ENCODE data around the gene DNM3. TPM values are rescaled to one million over a fixed set of nuclear protein-coding genes. Genes with fewer than 3 reads are reported as not detected.

DNM3 gene
- total RNA-seq, 1 donor from 2014 or later = 4.7 TPM

DNA sequence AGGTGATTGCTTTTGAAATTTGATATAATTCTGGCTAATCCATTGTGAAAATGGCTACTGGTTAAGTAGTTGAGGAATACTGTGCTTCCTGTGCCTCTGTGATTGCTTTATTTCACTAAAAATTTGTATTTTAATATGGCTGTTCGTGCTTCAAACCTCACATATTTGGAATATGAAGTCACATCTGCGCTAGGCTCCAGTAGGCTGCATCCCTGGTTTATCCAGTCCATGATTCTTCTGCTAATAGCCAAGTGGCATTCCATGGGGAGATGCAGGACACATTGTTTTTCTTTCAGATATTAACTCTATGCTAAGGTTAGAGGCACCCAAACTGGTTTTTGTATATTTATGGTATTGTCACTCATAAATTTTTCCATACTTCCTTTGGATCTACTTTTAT is 25.9 kb downstream of the DNM3 start:
- Histone ChIP-seq H3K36me3 (ENCODE audit: insufficient read depth, low read length) (no peaks in the 10 kb centered on the region), H3K4me2 (ENCODE audit: low read length) (no peak overlapping the region), H3K79me2 (ENCODE audit: insufficient read depth, low read length) (no peaks in the 10 kb centered on the region), H3K9ac (ENCODE audit: low read length) (no peak overlapping the region), H3K4me1 (ENCODE audit: insufficient read depth, low read length) (no peaks in the 10 kb centered on the region), H4K20me1 (ENCODE audit: insufficient read depth, low read length) (no peaks in the 10 kb centered on the region), H3K27ac (ENCODE audit: low read depth, low read length) (no peak overlapping the region), H2AFZ (ENCODE audit: low read depth, low read length) (no peak overlapping the region), H3K27me3 (ENCODE audit: insufficient read depth, low read length) (no peaks in the 10 kb centered on the region), H3K9me3 (ENCODE audit: insufficient read depth, low read depth, low read length) (no peaks in the 10 kb centered on the region), H3K4me3 (ENCODE audit: insufficient read depth, low read depth, low read length) (no peak overlapping the region)
- no peak for FAIRE-seq
- DNase-seq (ENCODE audit: low read depth) = no peak
- H3K36me3 Mint-ChIP-seq (ENCODE audit: low read depth, unreplicated experiment) = no peaks in the 10 kb centered on the region
- H3K27ac Mint-ChIP-seq (ENCODE audit: unreplicated experiment) = no peak overlapping the region
- H3K9me3 Mint-ChIP-seq (ENCODE audit: unreplicated experiment) = no peaks in the 10 kb centered on the region
- H3K27me3 Mint-ChIP-seq (ENCODE audit: low read depth, unreplicated experiment) = no peaks in the 10 kb centered on the region
- H3K4me3 Mint-ChIP-seq (ENCODE audit: unreplicated experiment) = no peak overlapping the region
- H3K4me1 Mint-ChIP-seq (ENCODE audit: low read depth, unreplicated experiment) = peaks cover 13% of the 10 kb centered on the region
- no peak for TF ChIP-seq EZH2 (IDR thresholded peaks at IDR 0.05; ENCODE audit: insufficient read depth, low read length)
- TF ChIP-seq, protein P1, sequence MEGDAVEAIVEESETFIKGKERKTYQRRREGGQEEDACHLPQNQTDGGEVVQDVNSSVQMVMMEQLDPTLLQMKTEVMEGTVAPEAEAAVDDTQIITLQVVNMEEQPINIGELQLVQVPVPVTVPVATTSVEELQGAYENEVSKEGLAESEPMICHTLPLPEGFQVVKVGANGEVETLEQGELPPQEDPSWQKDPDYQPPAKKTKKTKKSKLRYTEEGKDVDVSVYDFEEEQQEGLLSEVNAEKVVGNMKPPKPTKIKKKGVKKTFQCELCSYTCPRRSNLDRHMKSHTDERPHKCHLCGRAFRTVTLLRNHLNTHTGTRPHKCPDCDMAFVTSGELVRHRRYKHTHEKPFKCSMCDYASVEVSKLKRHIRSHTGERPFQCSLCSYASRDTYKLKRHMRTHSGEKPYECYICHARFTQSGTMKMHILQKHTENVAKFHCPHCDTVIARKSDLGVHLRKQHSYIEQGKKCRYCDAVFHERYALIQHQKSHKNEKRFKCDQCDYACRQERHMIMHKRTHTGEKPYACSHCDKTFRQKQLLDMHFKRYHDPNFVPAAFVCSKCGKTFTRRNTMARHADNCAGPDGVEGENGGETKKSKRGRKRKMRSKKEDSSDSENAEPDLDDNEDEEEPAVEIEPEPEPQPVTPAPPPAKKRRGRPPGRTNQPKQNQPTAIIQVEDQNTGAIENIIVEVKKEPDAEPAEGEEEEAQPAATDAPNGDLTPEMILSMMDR (IDR thresholded peaks at IDR 0.05; ENCODE audit: insufficient read depth, low read depth, low read length) = no peak

DNA sequence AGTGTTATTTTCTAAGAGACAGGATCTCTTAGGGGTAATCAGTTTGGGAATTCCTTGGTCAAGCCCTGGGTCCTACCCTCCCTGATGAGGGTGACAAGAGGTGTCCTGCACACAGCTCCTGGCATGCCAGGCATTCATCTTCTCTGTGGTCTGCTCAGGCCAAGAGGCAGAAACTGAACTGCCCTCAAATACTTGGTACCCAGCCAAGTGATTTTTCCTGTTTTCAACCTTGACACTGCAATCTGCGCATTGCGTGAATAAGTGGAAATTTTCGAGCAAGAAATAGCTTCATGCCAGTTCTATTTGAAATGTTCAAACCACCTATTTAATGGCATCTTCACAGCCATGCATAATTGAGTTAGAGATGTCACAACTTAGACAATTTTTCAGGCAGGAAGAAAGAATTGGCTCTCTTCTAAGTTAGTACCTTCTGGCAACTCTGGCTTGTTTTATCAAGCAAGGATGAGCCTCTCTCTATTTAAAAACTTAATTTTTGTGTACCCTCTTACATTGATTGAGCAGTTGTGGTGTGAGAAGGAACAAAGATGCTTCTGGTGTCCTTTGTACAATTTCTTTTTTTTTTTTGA is 27.0 kb downstream of the DNM3 start:
- Histone ChIP-seq H3K27ac (ENCODE audit: low read depth, low read length) (no peak overlapping the region), H3K9ac (ENCODE audit: low read length) (no peak overlapping the region), H3K9me3 (ENCODE audit: insufficient read depth, low read depth, low read length) (no peaks in the 10 kb centered on the region), H3K4me2 (ENCODE audit: low read length) (no peak overlapping the region), H3K79me2 (ENCODE audit: insufficient read depth, low read length) (no peaks in the 10 kb centered on the region), H3K27me3 (ENCODE audit: insufficient read depth, low read length) (no peaks in the 10 kb centered on the region), H3K4me3 (ENCODE audit: insufficient read depth, low read depth, low read length) (no peak overlapping the region), H2AFZ (ENCODE audit: low read depth, low read length) (no peak overlapping the region), H3K4me1 (ENCODE audit: insufficient read depth, low read length) (no peaks in the 10 kb centered on the region), H4K20me1 (ENCODE audit: insufficient read depth, low read length) (no peaks in the 10 kb centered on the region), H3K36me3 (ENCODE audit: insufficient read depth, low read length) (no peaks in the 10 kb centered on the region)
- Mint-ChIP-seq H3K27ac (ENCODE audit: unreplicated experiment) (no peak overlapping the region), H3K27me3 (ENCODE audit: low read depth, unreplicated experiment) (no peaks in the 10 kb centered on the region), H3K36me3 (ENCODE audit: low read depth, unreplicated experiment) (no peaks in the 10 kb centered on the region), H3K4me1 (ENCODE audit: low read depth, unreplicated experiment) (peaks cover 13% of the 10 kb centered on the region), H3K9me3 (ENCODE audit: unreplicated experiment) (no peaks in the 10 kb centered on the region), H3K4me3 (ENCODE audit: unreplicated experiment) (no peak overlapping the region)
- DNase-seq (ENCODE audit: low read depth) (peak; percentile 24), FAIRE-seq (no peak)
- TF ChIP-seq, protein P1 (IDR thresholded peaks at IDR 0.05; ENCODE audit: insufficient read depth, low read depth, low read length) = no peak
- TF ChIP-seq EZH2 (IDR thresholded peaks at IDR 0.05; ENCODE audit: insufficient read depth, low read length) = no peak

DNA sequence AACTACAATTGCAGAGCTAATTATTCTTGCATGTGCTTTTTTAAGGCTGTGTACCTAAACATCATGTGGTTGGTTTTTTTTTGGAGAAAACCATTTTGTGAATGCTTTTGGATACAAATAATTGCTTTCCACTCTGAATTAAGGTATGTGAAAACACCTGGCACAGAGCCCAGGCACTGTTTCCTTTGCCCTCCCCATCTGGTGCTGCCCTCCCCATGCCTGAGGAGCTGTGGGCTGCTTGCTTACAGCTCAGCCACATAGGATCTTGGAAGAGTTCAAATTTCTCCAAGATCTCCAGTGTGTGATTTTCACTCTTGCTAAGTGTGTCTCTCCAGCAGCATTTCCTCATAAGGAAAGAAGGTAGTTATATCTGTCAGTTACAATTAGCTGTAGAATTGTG is 27.8 kb downstream of the DNM3 start:
- Mint-ChIP-seq H3K4me3 (ENCODE audit: unreplicated experiment) (no peak overlapping the region), H3K4me1 (ENCODE audit: low read depth, unreplicated experiment) (peaks cover 16% of the 10 kb centered on the region), H3K9me3 (ENCODE audit: unreplicated experiment) (no peaks in the 10 kb centered on the region), H3K27ac (ENCODE audit: unreplicated experiment) (no peak overlapping the region), H3K36me3 (ENCODE audit: low read depth, unreplicated experiment) (no peaks in the 10 kb centered on the region), H3K27me3 (ENCODE audit: low read depth, unreplicated experiment) (no peaks in the 10 kb centered on the region)
- FAIRE-seq (no peak), DNase-seq (ENCODE audit: low read depth) (no peak)
- Histone ChIP-seq H2AFZ (ENCODE audit: low read depth, low read length) (no peak overlapping the region), H3K79me2 (ENCODE audit: insufficient read depth, low read length) (no peaks in the 10 kb centered on the region), H3K4me1 (ENCODE audit: insufficient read depth, low read length) (no peaks in the 10 kb centered on the region), H3K9ac (ENCODE audit: low read length) (no peak overlapping the region), H3K4me3 (ENCODE audit: insufficient read depth, low read depth, low read length) (no peak overlapping the region), H3K9me3 (ENCODE audit: insufficient read depth, low read depth, low read length) (no peaks in the 10 kb centered on the region), H3K27me3 (ENCODE audit: insufficient read depth, low read length) (no peaks in the 10 kb centered on the region), H3K36me3 (ENCODE audit: insufficient read depth, low read length) (no peaks in the 10 kb centered on the region), H3K27ac (ENCODE audit: low read depth, low read length) (no peak overlapping the region), H3K4me2 (ENCODE audit: low read length) (no peak overlapping the region), H4K20me1 (ENCODE audit: insufficient read depth, low read length) (no peaks in the 10 kb centered on the region)
- TF ChIP-seq, protein P1 (IDR thresholded peaks at IDR 0.05; ENCODE audit: insufficient read depth, low read depth, low read length) = no peak
- TF ChIP-seq EZH2 (IDR thresholded peaks at IDR 0.05; ENCODE audit: insufficient read depth, low read length) = no peak
